Transverse colon (tissue), 4 donors: ENCODE data around the gene DNASE1L2. TPM values are rescaled to one million over a fixed set of nuclear protein-coding genes. Genes with fewer than 3 reads are reported as not detected.
A peak's percentile ranks its signal among the peaks of the same experiment; 100 is the strongest.

Source experiments
- DNase-seq: peaks from one replicate; pipeline ENCODE4 v3.0.0-alpha.2; 2019
- H3K27ac ChIP-seq, 4 donors: fragments of 200-600 bp; sonication (generic); 2 replicates each; pipeline ENCODE4 v1.5.1; 2016 to 2018; ENCODE audit warnings: inconsistent platforms in 4 of 4
- H3K27me3 ChIP-seq: fragments of 200-600 bp; sonication (generic); 2 replicates; pipeline ENCODE4 v1.5.1; 2017; ENCODE audit warnings: inconsistent platforms
- H3K36me3 ChIP-seq, 4 donors: fragments of 200-600 bp; sonication (generic); 2 replicates each; pipeline ENCODE4 v1.5.1; 2017 to 2019; ENCODE audit warnings: inconsistent platforms in 4 of 4
- H3K4me1 ChIP-seq, 4 donors: fragments of 200-600 bp; sonication (generic); 2 replicates each; pipeline ENCODE4 v1.5.1; 2017 to 2020; ENCODE audit warnings: inconsistent platforms in 4 of 4
- H3K4me3 ChIP-seq, 4 donors: fragments of 200-600 bp; sonication (generic); 1 replicate in 1 of 4; 2 replicates in 3 of 4; pipeline versions ENCODE4 v1.5.1 to v1.6.1; 2017 to 2019; ENCODE audit warnings: inconsistent platforms in 4 of 4
- H3K9me3 ChIP-seq, 2 donors: fragments of 200-600 bp; sonication (generic); 2 replicates each; pipeline ENCODE4 v1.5.1; 2017 to 2019; ENCODE audit warnings: inconsistent platforms in 2 of 2
- EP300 ChIP-seq: sonication (generic); formaldehyde crosslinking; IDR thresholded peaks from one replicate; pipeline ENCODE4 v1.6.1; 2017; ENCODE audit warnings: antibody characterized with exemption, low read depth
- POLR2A ChIP-seq: fragments of 450-650 bp; IDR thresholded peaks from one replicate; pipeline ENCODE4 v1.6.1; 2016; ENCODE audit warnings: antibody characterized with exemption, mild to moderate bottlenecking, moderate library complexity
- POLR2AphosphoS5 ChIP-seq, 3 donors: sonication (generic); formaldehyde crosslinking; IDR thresholded peaks; one replicate each; pipeline ENCODE4 v1.6.1; 2016; ENCODE audit warnings: antibody characterized with exemption in 3 of 3
- WGBS, 2 donors: methylation state at CpG; one replicate each; pipeline ENCODE4 v1.1.5; 2018; ENCODE audit warnings: low coverage in 1 of 2; 5-methylcytosine and 5-hydroxymethylcytosine counted together
- in situ Hi-C, 4 donors: fragments of 200-750 bp; cut with MboI; loops; one replicate each; pipeline versions ENCODE4 v1.15.0 to v1.15.1; 2017; ENCODE audit warnings: low sequenced_read_pairs in 3 of 4, low pct_ligation_motif_present in 1 of 4, low pct_unique_long_range_greater_than_20kb in 1 of 4
- intact Hi-C: fragments of 100-400 bp; cut with DNase I; formaldehyde crosslinking; loops from one replicate; pipeline ENCODE4 v1.15.1; 2023; ENCODE audit warnings: low total_unique reads
- total RNA-seq, 4 donors: library from RNA; depleted of rRNA; stranded (reverse); fragments of >200 nt; gene quantifications; one replicate each; pipeline ENCODE4 v1.1.0, GENCODE V29; 2016
- TF ChIP-seq, protein P1 (sequence below), 5 experiments: fragments of 200-600 bp in 3 of 5; fragments of 450-650 bp in 2 of 5; sonication (generic) in 3 of 5; IDR thresholded peaks; 1 replicate in 2 of 5; 2 replicates in 3 of 5; pipeline ENCODE4 v1.5.1; 2016 to 2017; ENCODE audit warnings: antibody characterized with exemption in 5 of 5, inconsistent platforms in 3 of 5, mild to moderate bottlenecking in 2 of 5, moderate library complexity in 1 of 5

The DNASE1L2 gene, protein sequence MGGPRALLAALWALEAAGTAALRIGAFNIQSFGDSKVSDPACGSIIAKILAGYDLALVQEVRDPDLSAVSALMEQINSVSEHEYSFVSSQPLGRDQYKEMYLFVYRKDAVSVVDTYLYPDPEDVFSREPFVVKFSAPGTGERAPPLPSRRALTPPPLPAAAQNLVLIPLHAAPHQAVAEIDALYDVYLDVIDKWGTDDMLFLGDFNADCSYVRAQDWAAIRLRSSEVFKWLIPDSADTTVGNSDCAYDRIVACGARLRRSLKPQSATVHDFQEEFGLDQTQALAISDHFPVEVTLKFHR
- 1 to 10 TPM in 1 of 4 donors, under 1 TPM in 2, not detected in 1; 0.55 to 3.0 (median 0.64) TPM for total RNA-seq

DNA sequence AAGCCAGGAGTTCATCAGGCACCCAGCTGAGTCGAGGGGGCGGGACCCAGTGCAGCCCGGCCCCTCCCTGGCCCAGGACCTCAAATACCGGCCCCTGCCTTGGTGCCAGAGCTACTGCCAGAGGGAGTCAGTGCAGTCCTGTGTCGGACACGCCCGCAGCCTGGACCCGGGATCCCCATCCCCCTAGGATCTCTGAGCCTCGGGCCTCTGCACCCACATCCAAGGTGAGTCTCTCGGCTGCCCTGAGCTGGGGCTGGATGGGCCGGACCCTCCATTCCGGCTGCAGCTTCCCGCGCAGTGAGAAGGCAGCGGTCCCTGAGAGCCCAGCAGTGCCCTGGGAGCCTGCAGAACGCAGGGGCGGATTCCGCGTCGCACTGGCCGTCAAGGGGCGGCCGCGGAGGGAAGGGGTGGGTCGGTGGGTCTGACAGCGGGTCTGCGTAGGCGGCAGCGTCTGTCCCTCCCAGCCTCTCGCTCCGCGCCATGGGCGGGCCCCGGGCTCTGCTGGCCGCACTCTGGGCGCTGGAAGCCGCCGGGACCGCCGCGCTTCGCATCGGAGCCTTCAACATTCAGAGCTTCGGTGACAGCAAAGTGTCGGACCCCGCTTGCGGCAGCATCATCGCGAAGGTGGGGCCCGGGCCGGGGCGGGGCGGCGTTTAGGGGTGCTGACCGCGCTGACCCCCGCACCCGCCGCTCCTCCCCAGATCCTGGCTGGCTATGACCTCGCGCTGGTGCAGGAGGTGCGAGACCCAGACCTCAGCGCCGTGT lies at the start of gene DNASE1L2:
DNASE1L2 (plus strand) TSS at position 108 of the 765 bp plus-strand sequence; CDS start at position 481, 373 bp downstream.
- Histone ChIP-seq H3K9me3 (no peaks in the 10 kb centered on the region), H3K36me3 (peaks cover 0 to 38% (median 9%) of the 10 kb centered on the region in 4 donors), H3K27ac (no peak within 1 kb of the TSS), H3K27me3 (peaks cover 36% of the 10 kb centered on the region), H3K4me3 (peak within 1 kb of the TSS in 2 of 4 donors; percentile 4 to 12), H3K4me1 (peaks cover 13 to 38% (median 23%) of the 10 kb centered on the region in 4 donors)
- 27% methylated on average over 39 of the region's 64 CpGs; no CpG with 5 or more reads in 1 of the 2 donors for WGBS, 2 donors
- intact Hi-C loops (loop anchor here (10.0 kb wide), 1 partner anchor 232 kb away; the partner anchor contains the start of gene ZNF598), in situ Hi-C loops (no loop called here)
- DNase-seq: no peak
- TF ChIP-seq POLR2A (no peak), EP300 (no peak)

DNA sequence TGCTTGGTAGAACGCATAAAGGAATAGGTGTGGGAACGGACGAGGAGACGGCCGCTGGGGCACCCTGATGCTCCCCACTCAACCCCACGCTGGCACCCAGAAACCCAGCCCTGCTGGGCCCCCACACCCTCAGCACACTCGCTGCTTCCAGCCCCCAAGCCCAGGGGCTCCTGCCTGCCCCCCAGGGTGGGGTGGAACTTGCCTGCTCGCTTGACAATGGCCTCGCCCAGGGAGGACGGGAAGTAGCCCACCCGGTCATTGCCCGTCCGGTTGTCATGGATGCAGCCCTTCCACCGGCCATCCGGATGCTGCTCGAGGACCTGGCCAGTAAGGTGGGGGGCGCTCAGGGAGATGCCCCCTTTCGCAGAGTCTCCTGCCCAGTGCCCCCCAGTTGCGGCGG lies 49.7 kb upstream of the DNASE1L2 start:
- in situ Hi-C loops: loop anchor here in 1 of 4 donors (25.0 kb wide), 1 partner anchor 301 kb away; the partner anchor contains the start of gene TBC1D24
- no peaks in the 10 kb centered on the region for H3K4me1 ChIP-seq
- TF ChIP-seq EP300 (no peak), POLR2A (no peak), POLR2AphosphoS5 (IDR thresholded peaks at IDR 0.05) (no peak)
- TF ChIP-seq, protein P1, sequence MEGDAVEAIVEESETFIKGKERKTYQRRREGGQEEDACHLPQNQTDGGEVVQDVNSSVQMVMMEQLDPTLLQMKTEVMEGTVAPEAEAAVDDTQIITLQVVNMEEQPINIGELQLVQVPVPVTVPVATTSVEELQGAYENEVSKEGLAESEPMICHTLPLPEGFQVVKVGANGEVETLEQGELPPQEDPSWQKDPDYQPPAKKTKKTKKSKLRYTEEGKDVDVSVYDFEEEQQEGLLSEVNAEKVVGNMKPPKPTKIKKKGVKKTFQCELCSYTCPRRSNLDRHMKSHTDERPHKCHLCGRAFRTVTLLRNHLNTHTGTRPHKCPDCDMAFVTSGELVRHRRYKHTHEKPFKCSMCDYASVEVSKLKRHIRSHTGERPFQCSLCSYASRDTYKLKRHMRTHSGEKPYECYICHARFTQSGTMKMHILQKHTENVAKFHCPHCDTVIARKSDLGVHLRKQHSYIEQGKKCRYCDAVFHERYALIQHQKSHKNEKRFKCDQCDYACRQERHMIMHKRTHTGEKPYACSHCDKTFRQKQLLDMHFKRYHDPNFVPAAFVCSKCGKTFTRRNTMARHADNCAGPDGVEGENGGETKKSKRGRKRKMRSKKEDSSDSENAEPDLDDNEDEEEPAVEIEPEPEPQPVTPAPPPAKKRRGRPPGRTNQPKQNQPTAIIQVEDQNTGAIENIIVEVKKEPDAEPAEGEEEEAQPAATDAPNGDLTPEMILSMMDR (IDR thresholded peaks at IDR 0.05): no peak
- H3K27ac ChIP-seq: no peak overlapping the region
- DNase-seq: no peak
- H3K27me3 ChIP-seq: peaks cover 18% of the 10 kb centered on the region
- intact Hi-C loops: no loop called here
- WGBS, 2 donors: 89% methylated on average over 17 of the region's 20 CpGs; no CpG with 5 or more reads in 1 of the 2 donors
- H3K4me3 ChIP-seq: no peak overlapping the region
- no peaks in the 10 kb centered on the region for H3K36me3 ChIP-seq
- no peaks in the 10 kb centered on the region for H3K9me3 ChIP-seq

DNA sequence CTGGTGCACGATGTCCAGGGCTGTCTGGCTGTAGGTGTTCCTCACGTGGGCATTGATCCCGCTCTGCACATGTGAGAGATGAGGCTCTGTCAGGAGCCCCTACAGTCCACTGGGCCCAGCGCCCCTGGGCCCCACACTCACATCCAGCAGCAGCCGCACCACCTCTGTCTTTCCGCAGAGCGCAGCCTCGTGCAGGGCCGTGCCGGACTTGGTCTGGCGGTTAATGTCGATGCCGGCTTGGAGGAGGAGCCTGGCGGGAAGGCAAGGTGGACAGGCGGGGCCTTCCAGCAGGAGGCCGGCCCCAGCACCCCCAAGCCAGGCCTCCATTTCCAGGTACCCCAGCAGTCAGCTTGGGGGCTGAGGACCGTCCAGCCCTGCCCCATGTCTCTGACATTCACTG lies 49.0 kb upstream of the DNASE1L2 start:
- H3K27ac ChIP-seq: no peak overlapping the region
- H3K36me3 ChIP-seq: no peaks in the 10 kb centered on the region
- peaks cover 18% of the 10 kb centered on the region for H3K27me3 ChIP-seq
- DNase-seq: no peak
- intact Hi-C loops: no loop called here
- H3K4me1 ChIP-seq: no peaks in the 10 kb centered on the region
- TF ChIP-seq, protein P1 (IDR thresholded peaks at IDR 0.05): no peak
- TF ChIP-seq POLR2A: no peak
- TF ChIP-seq EP300: no peak
- TF ChIP-seq POLR2AphosphoS5 (IDR thresholded peaks at IDR 0.05): no peak
- 40 to 66% methylated on average over 1 to 17 of the region's 17 CpGs for WGBS, 2 donors
- H3K4me3 ChIP-seq: no peak overlapping the region
- no peaks in the 10 kb centered on the region for H3K9me3 ChIP-seq
- in situ Hi-C loops: loop anchor here in 1 of 4 donors (25.0 kb wide), 1 partner anchor 300 kb away; the partner anchor contains the start of gene TBC1D24

DNA sequence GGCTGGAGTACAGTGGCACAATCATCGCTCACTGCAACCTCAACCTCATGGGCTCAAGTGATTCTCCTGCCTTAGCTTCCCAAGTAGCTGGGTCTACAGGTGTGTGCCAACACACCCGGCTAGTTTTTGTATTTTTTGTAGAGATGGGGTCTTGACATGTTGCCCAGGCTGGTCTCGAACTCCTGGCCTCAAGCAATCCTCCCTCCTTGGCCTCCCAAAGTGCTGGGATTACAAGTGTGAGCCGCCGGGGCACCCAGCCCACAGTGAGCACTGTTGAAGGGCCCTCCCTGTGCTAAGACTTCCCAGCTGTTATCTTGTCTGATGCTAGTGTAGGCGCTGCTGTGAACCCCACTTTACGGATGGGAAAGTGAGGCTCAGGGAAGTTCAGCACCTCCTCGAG lies 47.8 kb upstream of the DNASE1L2 start:
- in situ Hi-C loops: loop anchor here in 1 of 4 donors (25.0 kb wide), 1 partner anchor 299 kb away; the partner anchor contains the start of gene TBC1D24
- H3K4me1 ChIP-seq: no peaks in the 10 kb centered on the region
- TF ChIP-seq, protein P1 (IDR thresholded peaks at IDR 0.05): no peak
- TF ChIP-seq EP300 (no peak), POLR2A (no peak), POLR2AphosphoS5 (IDR thresholded peaks at IDR 0.05) (no peak)
- intact Hi-C loops: no loop called here
- no peaks in the 10 kb centered on the region for H3K36me3 ChIP-seq
- 94 to 100% methylated on average over 1 to 8 of the region's 8 CpGs for WGBS, 2 donors
- no peak overlapping the region for H3K4me3 ChIP-seq
- no peaks in the 10 kb centered on the region for H3K9me3 ChIP-seq
- no peak overlapping the region for H3K27ac ChIP-seq
- no peak for DNase-seq
- peaks cover 20% of the 10 kb centered on the region for H3K27me3 ChIP-seq
